Naive B cell (primary cell): Measurements from ENCODE around the gene TADA2B. TPM values are rescaled to one million over a fixed set of nuclear protein-coding genes. Genes with fewer than 3 reads are reported as not detected.
A peak's percentile ranks its signal among the peaks of the same experiment; 100 is the strongest.

Source experiments
- ATAC-seq, 2 donors: fragments of 150-1000 bp; cut with Tn5 transposase; 2 replicates each; pipeline ENCODE4 v1.10.0; 2021; ENCODE audit warnings: low read depth in 2 of 2, mild to moderate bottlenecking in 2 of 2, moderate library complexity in 2 of 2
- DNase-seq: peaks from one replicate; pipeline ENCODE4 v3.0.0; 2022
- H3K27ac Mint-ChIP-seq, 6 donors: one replicate each; pipeline ENCODE4 v1.8.0; 2020 to 2022; ENCODE audit warnings: mild to moderate bottlenecking in 6 of 6, mixed read lengths in 6 of 6, moderate library complexity in 5 of 6, inconsistent platforms in 2 of 6
- H3K27me3 Mint-ChIP-seq, 3 donors: one replicate each; pipeline ENCODE4 v1.8.0; 2021 to 2022; ENCODE audit warnings: mixed read lengths in 3 of 3, mild to moderate bottlenecking in 1 of 3
- H3K36me3 Mint-ChIP-seq, 2 donors: one replicate each; pipeline ENCODE4 v1.8.0; 2020 to 2022; ENCODE audit warnings: mixed read lengths in 2 of 2, inconsistent platforms in 1 of 2, mild to moderate bottlenecking in 1 of 2
- H3K4me1 Mint-ChIP-seq, 3 donors: one replicate each; pipeline ENCODE4 v1.8.0; 2020 to 2022; ENCODE audit warnings: mixed read lengths in 3 of 3, inconsistent platforms in 1 of 3, mild to moderate bottlenecking in 1 of 3, moderate library complexity in 1 of 3
- H3K4me3 Mint-ChIP-seq, 8 donors: one replicate each; pipeline ENCODE4 v1.8.0; 2020 to 2022; ENCODE audit warnings: mild to moderate bottlenecking in 8 of 8, mixed read lengths in 8 of 8, moderate library complexity in 8 of 8, inconsistent platforms in 2 of 8
- H3K9me3 Mint-ChIP-seq, 7 donors: one replicate each; pipeline ENCODE4 v1.8.0; 2020 to 2022; ENCODE audit warnings: mixed read lengths in 7 of 7, mild to moderate bottlenecking in 5 of 7, inconsistent platforms in 2 of 7, moderate library complexity in 1 of 7
- polyA plus RNA-seq, 6 donors: library from polyadenylated mRNA; unstranded; fragments of 300-500 nt; fragmentation: Illumina TruSeq; gene quantifications; one replicate each; pipeline ENCODE4 v1.2.3, GENCODE V29; 2021; ENCODE audit warnings: low read depth in 6 of 6

Gene TADA2B
- polyA plus RNA-seq: 1 to 10 TPM; 4.2 to 6.3 (median 5.1) TPM

GRCh38 chr4:7043284-7044136 lies at the start of gene TADA2B:
TADA2B (plus strand) TSS chr4:7043372; CDS start chr4:7043580, 208 bp downstream.
- H3K4me1 Mint-ChIP-seq: peaks cover 43 to 59% (median 52%) of the 10 kb centered on the region in 3 donors
- peak; percentile 59 to 63 for ATAC-seq
- no peaks in the 10 kb centered on the region for H3K36me3 Mint-ChIP-seq

GRCh38 chr4:6996481-6996880 lies 46.7 kb upstream of the TADA2B start:
- Mint-ChIP-seq H3K27me3 (no peaks in the 10 kb centered on the region), H3K36me3 (peaks cover 15 to 23% of the 10 kb centered on the region in 2 donors), H3K4me1 (peaks cover 23 to 25% (median 25%) of the 10 kb centered on the region in 3 donors), H3K27ac (peak overlapping the region in 1 of 6 donors; percentile 83), H3K4me3 (no peak overlapping the region), H3K9me3 (no peaks in the 10 kb centered on the region)
- no peak for ATAC-seq
- no peak for DNase-seq

More at GRCh38 chr4:7043284-7044136, at the start of gene TADA2B:
- H3K27me3 Mint-ChIP-seq: no peaks in the 10 kb centered on the region
- DNase-seq: peak; percentile 56
- H3K9me3 Mint-ChIP-seq: no peaks in the 10 kb centered on the region
- peak within 1 kb of the TSS; percentile 85 to 96 (median 93) for H3K4me3 Mint-ChIP-seq
- peak within 1 kb of the TSS in 5 of 6 donors; percentile 60 to 94 (median 88) for H3K27ac Mint-ChIP-seq

- no peaks in the 10 kb centered on the region for H3K9me3 Mint-ChIP-seq
- no peak for DNase-seq
- H3K27ac Mint-ChIP-seq: peak overlapping the region in 2 of 6 donors; percentile 72 to 76
- no peak for ATAC-seq
- no peak overlapping the region for H3K4me3 Mint-ChIP-seq
- peaks cover 0 to 9% (median 7%) of the 10 kb centered on the region in 3 donors for H3K4me1 Mint-ChIP-seq
- peaks cover 27 to 29% of the 10 kb centered on the region in 2 donors for H3K36me3 Mint-ChIP-seq
- H3K27me3 Mint-ChIP-seq: no peaks in the 10 kb centered on the region
These were observed 43.7 kb upstream of the TADA2B start for GRCh38 chr4:6999172-7000086.

GRCh38 chr4:7000421-7001176 lies 42.6 kb upstream of the TADA2B start:
- H3K4me3 Mint-ChIP-seq: peak overlapping the region in 1 of 8 donors; percentile 70
- no peak for ATAC-seq
- H3K27ac Mint-ChIP-seq: peak overlapping the region in 3 of 6 donors; percentile 57 to 87 (median 78)
- peaks cover 0 to 9% (median 7%) of the 10 kb centered on the region in 3 donors for H3K4me1 Mint-ChIP-seq
- no peaks in the 10 kb centered on the region for H3K27me3 Mint-ChIP-seq
- no peaks in the 10 kb centered on the region for H3K9me3 Mint-ChIP-seq
- DNase-seq: no peak
- peaks cover 27% of the 10 kb centered on the region in 2 donors for H3K36me3 Mint-ChIP-seq

- Mint-ChIP-seq H3K36me3 (peaks cover 27% of the 10 kb centered on the region in 2 donors), H3K4me3 (no peak overlapping the region), H3K27ac (peak overlapping the region in 2 of 6 donors; percentile 10 to 39), H3K9me3 (no peaks in the 10 kb centered on the region), H3K27me3 (no peaks in the 10 kb centered on the region), H3K4me1 (peaks cover 0 to 9% (median 7%) of the 10 kb centered on the region in 3 donors)
- ATAC-seq (no peak), DNase-seq (no peak)
These were observed 41.9 kb upstream of the TADA2B start for GRCh38 chr4:7001271-7001670.

- ATAC-seq (no peak), DNase-seq (no peak)
- Mint-ChIP-seq H3K27me3 (no peaks in the 10 kb centered on the region), H3K27ac (peak overlapping the region in 1 of 6 donors; percentile 86), H3K36me3 (peaks cover 27% of the 10 kb centered on the region in 2 donors), H3K4me3 (no peak overlapping the region), H3K4me1 (peaks cover 0 to 9% (median 7%) of the 10 kb centered on the region in 3 donors), H3K9me3 (no peaks in the 10 kb centered on the region)
These were observed 40.8 kb upstream of the TADA2B start for GRCh38 chr4:7002336-7002735.

GRCh38 chr4:7003176-7003878 lies 39.8 kb upstream of the TADA2B start:
- ATAC-seq (no peak), DNase-seq (no peak)
- H3K27ac Mint-ChIP-seq: no peak overlapping the region
- peaks cover 0 to 9% (median 7%) of the 10 kb centered on the region in 3 donors for H3K4me1 Mint-ChIP-seq
- H3K4me3 Mint-ChIP-seq: no peak overlapping the region
- H3K9me3 Mint-ChIP-seq: no peaks in the 10 kb centered on the region
- no peaks in the 10 kb centered on the region for H3K27me3 Mint-ChIP-seq
- H3K36me3 Mint-ChIP-seq: peaks cover 27% of the 10 kb centered on the region in 2 donors

- Mint-ChIP-seq H3K36me3 (peaks cover 27 to 29% of the 10 kb centered on the region in 2 donors), H3K4me3 (no peak overlapping the region), H3K27ac (no peak overlapping the region), H3K9me3 (no peaks in the 10 kb centered on the region), H3K27me3 (no peaks in the 10 kb centered on the region), H3K4me1 (peaks cover 0 to 9% (median 7%) of the 10 kb centered on the region in 3 donors)
- ATAC-seq (no peak), DNase-seq (no peak)
These were observed 39.3 kb upstream of the TADA2B start for GRCh38 chr4:7003879-7004240.

GRCh38 chr4:7004331-7004730 lies 38.8 kb upstream of the TADA2B start:
- H3K4me1 Mint-ChIP-seq: peaks cover 0 to 12% (median 7%) of the 10 kb centered on the region in 3 donors
- H3K27ac Mint-ChIP-seq: peak overlapping the region in 1 of 6 donors; percentile 42
- DNase-seq: no peak
- ATAC-seq: no peak
- no peaks in the 10 kb centered on the region for H3K27me3 Mint-ChIP-seq
- no peaks in the 10 kb centered on the region for H3K9me3 Mint-ChIP-seq
- peaks cover 31 to 34% of the 10 kb centered on the region in 2 donors for H3K36me3 Mint-ChIP-seq
- no peak overlapping the region for H3K4me3 Mint-ChIP-seq

GRCh38 chr4:7005571-7005970 lies 37.6 kb upstream of the TADA2B start:
- peaks cover 0 to 11% (median 7%) of the 10 kb centered on the region in 3 donors for H3K4me1 Mint-ChIP-seq
- H3K4me3 Mint-ChIP-seq: no peak overlapping the region
- H3K36me3 Mint-ChIP-seq: peaks cover 30% of the 10 kb centered on the region in 2 donors
- DNase-seq: no peak
- no peak for ATAC-seq
- H3K27ac Mint-ChIP-seq: no peak overlapping the region
- no peaks in the 10 kb centered on the region for H3K27me3 Mint-ChIP-seq
- no peaks in the 10 kb centered on the region for H3K9me3 Mint-ChIP-seq

GRCh38 chr4:7006411-7006810 lies 36.8 kb upstream of the TADA2B start:
- no peak overlapping the region for H3K27ac Mint-ChIP-seq
- ATAC-seq (no peak), DNase-seq (no peak)
- H3K4me3 Mint-ChIP-seq: no peak overlapping the region
- H3K36me3 Mint-ChIP-seq: peaks cover 22 to 25% of the 10 kb centered on the region in 2 donors
- no peaks in the 10 kb centered on the region for H3K27me3 Mint-ChIP-seq
- peaks cover 0 to 9% (median 3%) of the 10 kb centered on the region in 3 donors for H3K4me1 Mint-ChIP-seq
- H3K9me3 Mint-ChIP-seq: no peaks in the 10 kb centered on the region

GRCh38 chr4:7007142-7007907 lies 35.8 kb upstream of the TADA2B start:
- H3K27me3 Mint-ChIP-seq: no peaks in the 10 kb centered on the region
- peaks cover 0 to 6% (median 0%) of the 10 kb centered on the region in 3 donors for H3K4me1 Mint-ChIP-seq
- no peak for ATAC-seq
- H3K27ac Mint-ChIP-seq: peak overlapping the region in 2 of 6 donors; percentile 44 to 52
- H3K4me3 Mint-ChIP-seq: no peak overlapping the region
- H3K36me3 Mint-ChIP-seq: peaks cover 12 to 16% of the 10 kb centered on the region in 2 donors
- DNase-seq: no peak
- no peaks in the 10 kb centered on the region for H3K9me3 Mint-ChIP-seq
